ENCODE measurements around the gene LTBP3.
A peak's percentile ranks its signal among the peaks of the same experiment; 100 is the strongest.

Gene LTBP3

DNA sequence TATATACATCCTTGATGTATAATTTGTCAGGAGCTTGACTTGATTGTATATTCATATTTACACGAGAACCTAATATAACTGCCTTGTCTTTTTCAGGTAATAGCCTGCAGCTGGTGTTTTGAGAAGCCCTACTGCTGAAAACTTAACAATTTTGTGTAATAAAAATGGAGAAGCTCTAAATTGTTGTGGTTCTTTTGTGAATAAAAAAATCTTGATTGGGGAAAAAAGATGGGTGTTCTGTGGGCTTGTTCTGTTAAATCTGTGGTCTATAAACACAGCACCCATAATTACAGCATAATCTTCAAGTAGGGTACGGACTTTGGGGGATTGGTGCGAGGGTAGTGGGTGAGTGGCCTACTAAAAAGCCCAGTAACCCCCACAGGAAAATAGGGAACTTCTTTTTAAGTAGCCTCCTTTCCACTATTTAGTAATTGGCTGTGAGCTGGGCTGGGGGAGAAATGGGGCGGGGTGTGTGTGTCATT, 51.8 kb downstream of the LTBP3 start:
- DNase-seq (ENCODE audit: low read depth, low spot score), result no peak
- Histone ChIP-seq H3K9ac (ENCODE audit: insufficient read length, low read depth) (no peak overlapping the region), H3K9me3 (ENCODE audit: insufficient read depth, low read length) (no peaks in the 10 kb centered on the region), H3K4me3 (ENCODE audit: insufficient read length, low read depth) (no peak overlapping the region), H3K36me3 (ENCODE audit: insufficient read depth, insufficient read length, low read length) (peaks cover 49% of the 10 kb centered on the region), H3K27me3 (ENCODE audit: insufficient read depth, insufficient read length) (no peaks in the 10 kb centered on the region), H3K4me1 (ENCODE audit: insufficient read depth, insufficient read length) (no peaks in the 10 kb centered on the region)
- no peak for TF ChIP-seq SUZ12 (IDR thresholded peaks at IDR 0.05; ENCODE audit: extremely low read depth, insufficient read depth, insufficient read length)
- TF ChIP-seq YY1 (IDR thresholded peaks at IDR 0.05; ENCODE audit: insufficient read depth, insufficient read length), result no peak
- TF ChIP-seq ZNF274 (IDR thresholded peaks at IDR 0.05; ENCODE audit: low read depth, low read length), result no peak

DNA sequence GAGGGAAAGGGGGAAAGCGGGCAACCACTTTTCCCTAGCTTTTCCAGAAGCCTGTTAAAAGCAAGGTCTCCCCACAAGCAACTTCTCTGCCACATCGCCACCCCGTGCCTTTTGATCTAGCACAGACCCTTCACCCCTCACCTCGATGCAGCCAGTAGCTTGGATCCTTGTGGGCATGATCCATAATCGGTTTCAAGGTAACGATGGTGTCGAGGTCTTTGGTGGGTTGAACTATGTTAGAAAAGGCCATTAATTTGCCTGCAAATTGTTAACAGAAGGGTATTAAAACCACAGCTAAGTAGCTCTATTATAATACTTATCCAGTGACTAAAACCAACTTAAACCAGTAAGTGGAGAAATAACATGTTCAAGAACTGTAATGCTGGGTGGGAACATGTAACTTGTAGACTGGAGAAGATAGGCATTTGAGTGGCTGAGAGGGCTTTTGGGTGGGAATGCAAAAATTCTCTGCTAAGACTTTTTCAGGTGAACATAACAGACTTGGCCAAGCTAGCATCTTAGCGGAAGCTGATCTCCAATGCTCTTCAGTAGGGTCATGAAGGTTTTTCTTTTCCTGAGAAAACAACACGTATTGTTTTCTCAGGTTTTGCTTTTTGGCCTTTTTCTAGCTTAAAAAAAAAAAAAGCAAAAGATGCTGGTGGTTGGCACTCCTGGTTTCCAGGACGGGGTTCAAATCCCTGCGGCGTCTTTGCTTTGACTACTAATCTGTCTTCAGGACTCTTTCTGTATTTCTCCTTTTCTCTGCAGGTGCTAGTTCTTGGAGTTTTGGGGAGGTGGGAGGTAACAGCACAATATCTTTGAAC, 52.5 kb downstream of the LTBP3 start:
- Histone ChIP-seq H3K9me3 (ENCODE audit: insufficient read depth, low read length) (no peaks in the 10 kb centered on the region), H3K4me3 (ENCODE audit: insufficient read length, low read depth) (no peak overlapping the region), H3K4me1 (ENCODE audit: insufficient read depth, insufficient read length) (no peaks in the 10 kb centered on the region), H3K27me3 (ENCODE audit: insufficient read depth, insufficient read length) (no peaks in the 10 kb centered on the region), H3K36me3 (ENCODE audit: insufficient read depth, insufficient read length, low read length) (peaks cover 56% of the 10 kb centered on the region), H3K9ac (ENCODE audit: insufficient read length, low read depth) (no peak overlapping the region)
- TF ChIP-seq ZNF274 (IDR thresholded peaks at IDR 0.05; ENCODE audit: low read depth, low read length) (no peak), YY1 (IDR thresholded peaks at IDR 0.05; ENCODE audit: insufficient read depth, insufficient read length) (no peak), SUZ12 (IDR thresholded peaks at IDR 0.05; ENCODE audit: extremely low read depth, insufficient read depth, insufficient read length) (no peak)
- DNase-seq (ENCODE audit: low read depth, low spot score), result no peak

- Histone ChIP-seq H3K36me3 (ENCODE audit: insufficient read depth, insufficient read length, low read length) (peaks cover 64% of the 10 kb centered on the region), H3K4me3 (ENCODE audit: insufficient read length, low read depth) (peak overlapping the region; percentile 13), H3K9ac (ENCODE audit: insufficient read length, low read depth) (peak overlapping the region; percentile 24), H3K9me3 (ENCODE audit: insufficient read depth, low read length) (no peaks in the 10 kb centered on the region), H3K4me1 (ENCODE audit: insufficient read depth, insufficient read length) (no peaks in the 10 kb centered on the region), H3K27me3 (ENCODE audit: insufficient read depth, insufficient read length) (no peaks in the 10 kb centered on the region)
- TF ChIP-seq ZNF274 (IDR thresholded peaks at IDR 0.05; ENCODE audit: low read depth, low read length) (no peak), YY1 (IDR thresholded peaks at IDR 0.05; ENCODE audit: insufficient read depth, insufficient read length) (no peak), SUZ12 (IDR thresholded peaks at IDR 0.05; ENCODE audit: extremely low read depth, insufficient read depth, insufficient read length) (no peak)
- DNase-seq (ENCODE audit: low read depth, low spot score), result no peak
Measured at GRCh38 chr11:65504674-65505465, 53.3 kb downstream of the LTBP3 start.

GRCh38 chr11:65503949-65504673, 54.0 kb downstream of the LTBP3 start:
- Histone ChIP-seq H3K36me3 (ENCODE audit: insufficient read depth, insufficient read length, low read length) (peaks cover 66% of the 10 kb centered on the region), H3K9ac (ENCODE audit: insufficient read length, low read depth) (peak overlapping the region; percentile 24), H3K4me3 (ENCODE audit: insufficient read length, low read depth) (peak overlapping the region; percentile 95), H3K9me3 (ENCODE audit: insufficient read depth, low read length) (no peaks in the 10 kb centered on the region), H3K4me1 (ENCODE audit: insufficient read depth, insufficient read length) (no peaks in the 10 kb centered on the region), H3K27me3 (ENCODE audit: insufficient read depth, insufficient read length) (no peaks in the 10 kb centered on the region)
- TF ChIP-seq YY1 (IDR thresholded peaks at IDR 0.05; ENCODE audit: insufficient read depth, insufficient read length), result no peak
- no peak for TF ChIP-seq ZNF274 (IDR thresholded peaks at IDR 0.05; ENCODE audit: low read depth, low read length)
- DNase-seq (ENCODE audit: low read depth, low spot score), result no peak

DNA sequence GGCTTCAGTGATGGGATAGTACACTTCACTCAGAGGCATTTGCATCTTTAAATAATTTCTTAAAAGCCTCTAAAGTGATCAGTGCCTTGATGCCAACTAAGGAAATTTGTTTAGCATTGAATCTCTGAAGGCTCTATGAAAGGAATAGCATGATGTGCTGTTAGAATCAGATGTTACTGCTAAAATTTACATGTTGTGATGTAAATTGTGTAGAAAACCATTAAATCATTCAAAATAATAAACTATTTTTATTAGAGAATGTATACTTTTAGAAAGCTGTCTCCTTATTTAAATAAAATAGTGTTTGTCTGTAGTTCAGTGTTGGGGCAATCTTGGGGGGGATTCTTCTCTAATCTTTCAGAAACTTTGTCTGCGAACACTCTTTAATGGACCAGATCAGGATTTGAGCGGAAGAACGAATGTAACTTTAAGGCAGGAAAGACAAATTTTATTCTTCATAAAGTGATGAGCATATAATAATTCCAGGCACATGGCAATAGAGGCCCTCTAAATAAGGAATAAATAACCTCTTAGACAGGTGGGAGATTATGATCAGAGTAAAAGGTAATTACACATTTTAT, 54.7 kb downstream of the LTBP3 start:
- Histone ChIP-seq H3K4me1 (ENCODE audit: insufficient read depth, insufficient read length) (no peaks in the 10 kb centered on the region), H3K36me3 (ENCODE audit: insufficient read depth, insufficient read length, low read length) (peaks cover 66% of the 10 kb centered on the region), H3K9me3 (ENCODE audit: insufficient read depth, low read length) (no peaks in the 10 kb centered on the region), H3K9ac (ENCODE audit: insufficient read length, low read depth) (peak overlapping the region; percentile 51), H3K4me3 (ENCODE audit: insufficient read length, low read depth) (peak overlapping the region; percentile 95), H3K27me3 (ENCODE audit: insufficient read depth, insufficient read length) (no peaks in the 10 kb centered on the region)
- TF ChIP-seq YY1 (IDR thresholded peaks at IDR 0.05; ENCODE audit: insufficient read depth, insufficient read length) (no peak), ZNF274 (IDR thresholded peaks at IDR 0.05; ENCODE audit: low read depth, low read length) (no peak), SUZ12 (IDR thresholded peaks at IDR 0.05; ENCODE audit: extremely low read depth, insufficient read depth, insufficient read length) (no peak)
- no peak for DNase-seq (ENCODE audit: low read depth, low spot score)

GRCh38 chr11:65502555-65503367, 55.4 kb downstream of the LTBP3 start:
- DNase-seq (ENCODE audit: low read depth, low spot score), result no peak
- Histone ChIP-seq H3K9me3 (ENCODE audit: insufficient read depth, low read length) (no peaks in the 10 kb centered on the region), H3K4me1 (ENCODE audit: insufficient read depth, insufficient read length) (no peaks in the 10 kb centered on the region), H3K9ac (ENCODE audit: insufficient read length, low read depth) (peak overlapping the region; percentile 95), H3K4me3 (ENCODE audit: insufficient read length, low read depth) (peak overlapping the region; percentile 95), H3K36me3 (ENCODE audit: insufficient read depth, insufficient read length, low read length) (peaks cover 66% of the 10 kb centered on the region), H3K27me3 (ENCODE audit: insufficient read depth, insufficient read length) (no peaks in the 10 kb centered on the region)
- TF ChIP-seq YY1 (IDR thresholded peaks at IDR 0.05; ENCODE audit: insufficient read depth, insufficient read length), result no peak
- no peak for TF ChIP-seq SUZ12 (IDR thresholded peaks at IDR 0.05; ENCODE audit: extremely low read depth, insufficient read depth, insufficient read length)
- TF ChIP-seq ZNF274 (IDR thresholded peaks at IDR 0.05; ENCODE audit: low read depth, low read length), result no peak

Data from NT2/D1 (cell line).